WTC11 (cell line): ENCODE results near the gene CD44. TPM values are rescaled to one million over a fixed set of nuclear protein-coding genes. Genes with fewer than 3 reads are reported as not detected.
A peak's percentile ranks its signal among the peaks of the same experiment; 100 is the strongest.

ENCODE experiments used
- ATAC-seq: fragments of 200-7000 bp; cut with Tn5 transposase; 2 replicates; pipeline ENCODE4 v1.10.0; 2021; ENCODE audit warnings: mild to moderate bottlenecking, moderate library complexity
- CTCF ChIA-PET: fragments of 300-600 bp; sonication (Branson Sonifier 250); formaldehyde crosslinking; loops from one replicate; lab custom pipeline; 2021; ENCODE audit warnings: antibody characterized with exemption; lab: Charles Lee
- POLR2A ChIA-PET: fragments of 350-600 bp; sonication (Branson Sonifier 250); formaldehyde crosslinking; loops from one replicate; lab custom pipeline; 2021; ENCODE audit warnings: antibody characterized with exemption; lab: Charles Lee
- DNase-seq: peaks from one replicate; pipeline ENCODE4 v3.0.0; 2021; ENCODE audit warnings: low spot score
- H3K27ac Mint-ChIP-seq: 2 replicates; pipeline ENCODE4 v1.8.0; 2021; ENCODE audit warnings: mixed read lengths
- H3K27me3 Mint-ChIP-seq: 2 replicates; pipeline ENCODE4 v1.8.0; 2021; ENCODE audit warnings: low read depth, mild to moderate bottlenecking, moderate library complexity, mixed read lengths
- H3K36me3 Mint-ChIP-seq: 2 replicates; pipeline ENCODE4 v1.8.0; 2021; ENCODE audit warnings: mixed read lengths
- H3K4me1 Mint-ChIP-seq: 2 replicates; pipeline ENCODE4 v1.8.0; 2022; ENCODE audit warnings: mixed read lengths
- H3K4me3 Mint-ChIP-seq: 2 replicates; pipeline ENCODE4 v1.8.0; 2021; ENCODE audit warnings: mild to moderate bottlenecking, moderate library complexity, mixed read lengths
- H3K9me3 Mint-ChIP-seq: 2 replicates; pipeline ENCODE4 v1.8.0; 2021; ENCODE audit warnings: mixed read lengths
- ATF6 ChIP-seq: sonication (generic); formaldehyde crosslinking; IDR thresholded peaks from 2 replicates; pipeline ENCODE4 v1.8.1; 2023; ENCODE audit warnings: mild to moderate bottlenecking, missing genetic modification reagents
- ELF4 ChIP-seq: sonication (generic); formaldehyde crosslinking; IDR thresholded peaks from 2 replicates; pipeline ENCODE4 v1.8.1; 2022; ENCODE audit warnings: low read depth, mild to moderate bottlenecking, moderate library complexity, missing genetic modification reagents
- EMX1 ChIP-seq: fragments of 250-450 bp; sonication (Bioruptor Pico); IDR thresholded peaks from 2 replicates; pipeline ENCODE4 v1.8.0; 2021; ENCODE audit warnings: mild to moderate bottlenecking
- ETV6 ChIP-seq: sonication (generic); formaldehyde crosslinking; IDR thresholded peaks from 2 replicates; pipeline ENCODE4 v1.8.1; 2022; ENCODE audit warnings: mild to moderate bottlenecking, missing genetic modification reagents
- FOXK1 ChIP-seq: sonication (generic); formaldehyde crosslinking; IDR thresholded peaks from 2 replicates; pipeline ENCODE4 v1.8.0; 2022; ENCODE audit warnings: mild to moderate bottlenecking, moderate library complexity, missing genetic modification reagents
- FOXP1 ChIP-seq: sonication (generic); formaldehyde crosslinking; IDR thresholded peaks from 2 replicates; pipeline ENCODE4 v1.8.0; 2022; ENCODE audit warnings: missing genetic modification reagents, mild to moderate bottlenecking, moderate library complexity, borderline replicate concordance
- NR1H2 ChIP-seq: sonication (generic); formaldehyde crosslinking; IDR thresholded peaks from 2 replicates; pipeline ENCODE4 v1.9.0; 2021; ENCODE audit warnings: mild to moderate bottlenecking, moderate library complexity, missing genetic modification reagents
- NR2C2 ChIP-seq: sonication (generic); formaldehyde crosslinking; IDR thresholded peaks from 2 replicates; pipeline ENCODE4 v1.8.0; 2022; ENCODE audit warnings: mild to moderate bottlenecking, missing genetic modification reagents
- OVOL2 ChIP-seq: fragments of 250-450 bp; sonication (Bioruptor Pico); IDR thresholded peaks from 2 replicates; pipeline ENCODE4 v1.9.0; 2021; ENCODE audit warnings: mild to moderate bottlenecking, borderline replicate concordance
- TP53 ChIP-seq: sonication (generic); formaldehyde crosslinking; IDR thresholded peaks from 2 replicates; pipeline ENCODE4 v1.8.1; 2023; ENCODE audit warnings: mild to moderate bottlenecking, missing genetic modification reagents
- USF1 ChIP-seq: sonication (generic); formaldehyde crosslinking; IDR thresholded peaks from 2 replicates; pipeline ENCODE4 v1.8.0; 2022; ENCODE audit warnings: mild to moderate bottlenecking, missing genetic modification reagents
- ZSCAN18 ChIP-seq: fragments of 250-450 bp; sonication (Bioruptor Pico); IDR thresholded peaks from 2 replicates; pipeline ENCODE4 v2.1.2; 2022; ENCODE audit warnings: mild to moderate bottlenecking, moderate library complexity
- total RNA-seq: library from RNA; stranded (reverse); gene quantifications from 3 replicates; pipeline ENCODE4 v1.2.3, GENCODE V29; 2021
- TF ChIP-seq, protein P1 (sequence below): sonication (generic); formaldehyde crosslinking; conservative IDR thresholded peaks from 2 replicates; pipeline ENCODE4 v1.8.1; 2022; ENCODE audit warnings: mild to moderate bottlenecking, missing genetic modification reagents
- TF ChIP-seq, protein P2 (sequence below): fragments of 250-450 bp; sonication (Bioruptor Pico); IDR thresholded peaks from 2 replicates; pipeline ENCODE4 v1.9.0; 2021; ENCODE audit warnings: mild to moderate bottlenecking
- TF ChIP-seq, protein P3 (sequence below): sonication (generic); formaldehyde crosslinking; IDR thresholded peaks from 2 replicates; pipeline ENCODE4 v1.8.0; 2022; ENCODE audit warnings: mild to moderate bottlenecking, missing genetic modification reagents
- TF ChIP-seq, protein P4 (sequence below): sonication (generic); formaldehyde crosslinking; IDR thresholded peaks from 2 replicates; pipeline ENCODE4 v1.8.1; 2023; ENCODE audit warnings: mild to moderate bottlenecking, missing genetic modification reagents, moderate library complexity
- TF ChIP-seq, protein P5 (sequence below): sonication (generic); formaldehyde crosslinking; IDR thresholded peaks from 2 replicates; pipeline ENCODE4 v1.8.1; 2022; ENCODE audit warnings: mild to moderate bottlenecking, moderate library complexity, missing genetic modification reagents

The CD44 gene
- total RNA-seq, 1 experiment from 2014 or later: 12.0 TPM

GRCh38 chr11:35154952-35155351 is 16.0 kb downstream of the CD44 start:
- Mint-ChIP-seq H3K4me1 (peaks cover 46% of the 10 kb centered on the region), H3K27ac (no peak overlapping the region), H3K27me3 (peaks cover 4% of the 10 kb centered on the region), H3K36me3 (no peaks in the 10 kb centered on the region), H3K4me3 (no peak overlapping the region), H3K9me3 (peaks cover 11% of the 10 kb centered on the region)
- ATAC-seq (no peak), DNase-seq (no peak)
- TF ChIP-seq, protein P1, sequence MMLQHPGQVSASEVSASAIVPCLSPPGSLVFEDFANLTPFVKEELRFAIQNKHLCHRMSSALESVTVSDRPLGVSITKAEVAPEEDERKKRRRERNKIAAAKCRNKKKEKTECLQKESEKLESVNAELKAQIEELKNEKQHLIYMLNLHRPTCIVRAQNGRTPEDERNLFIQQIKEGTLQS (CRISPR knock-in tag): no peak
- TF ChIP-seq, protein P2, sequence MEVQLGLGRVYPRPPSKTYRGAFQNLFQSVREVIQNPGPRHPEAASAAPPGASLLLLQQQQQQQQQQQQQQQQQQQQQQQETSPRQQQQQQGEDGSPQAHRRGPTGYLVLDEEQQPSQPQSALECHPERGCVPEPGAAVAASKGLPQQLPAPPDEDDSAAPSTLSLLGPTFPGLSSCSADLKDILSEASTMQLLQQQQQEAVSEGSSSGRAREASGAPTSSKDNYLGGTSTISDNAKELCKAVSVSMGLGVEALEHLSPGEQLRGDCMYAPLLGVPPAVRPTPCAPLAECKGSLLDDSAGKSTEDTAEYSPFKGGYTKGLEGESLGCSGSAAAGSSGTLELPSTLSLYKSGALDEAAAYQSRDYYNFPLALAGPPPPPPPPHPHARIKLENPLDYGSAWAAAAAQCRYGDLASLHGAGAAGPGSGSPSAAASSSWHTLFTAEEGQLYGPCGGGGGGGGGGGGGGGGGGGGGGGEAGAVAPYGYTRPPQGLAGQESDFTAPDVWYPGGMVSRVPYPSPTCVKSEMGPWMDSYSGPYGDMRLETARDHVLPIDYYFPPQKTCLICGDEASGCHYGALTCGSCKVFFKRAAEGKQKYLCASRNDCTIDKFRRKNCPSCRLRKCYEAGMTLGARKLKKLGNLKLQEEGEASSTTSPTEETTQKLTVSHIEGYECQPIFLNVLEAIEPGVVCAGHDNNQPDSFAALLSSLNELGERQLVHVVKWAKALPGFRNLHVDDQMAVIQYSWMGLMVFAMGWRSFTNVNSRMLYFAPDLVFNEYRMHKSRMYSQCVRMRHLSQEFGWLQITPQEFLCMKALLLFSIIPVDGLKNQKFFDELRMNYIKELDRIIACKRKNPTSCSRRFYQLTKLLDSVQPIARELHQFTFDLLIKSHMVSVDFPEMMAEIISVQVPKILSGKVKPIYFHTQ (CRISPR knock-in tag): no peak
- TF ChIP-seq, protein P3, sequence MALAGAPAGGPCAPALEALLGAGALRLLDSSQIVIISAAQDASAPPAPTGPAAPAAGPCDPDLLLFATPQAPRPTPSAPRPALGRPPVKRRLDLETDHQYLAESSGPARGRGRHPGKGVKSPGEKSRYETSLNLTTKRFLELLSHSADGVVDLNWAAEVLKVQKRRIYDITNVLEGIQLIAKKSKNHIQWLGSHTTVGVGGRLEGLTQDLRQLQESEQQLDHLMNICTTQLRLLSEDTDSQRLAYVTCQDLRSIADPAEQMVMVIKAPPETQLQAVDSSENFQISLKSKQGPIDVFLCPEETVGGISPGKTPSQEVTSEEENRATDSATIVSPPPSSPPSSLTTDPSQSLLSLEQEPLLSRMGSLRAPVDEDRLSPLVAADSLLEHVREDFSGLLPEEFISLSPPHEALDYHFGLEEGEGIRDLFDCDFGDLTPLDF (CRISPR knock-in tag): no peak
- TF ChIP-seq, protein P4, sequence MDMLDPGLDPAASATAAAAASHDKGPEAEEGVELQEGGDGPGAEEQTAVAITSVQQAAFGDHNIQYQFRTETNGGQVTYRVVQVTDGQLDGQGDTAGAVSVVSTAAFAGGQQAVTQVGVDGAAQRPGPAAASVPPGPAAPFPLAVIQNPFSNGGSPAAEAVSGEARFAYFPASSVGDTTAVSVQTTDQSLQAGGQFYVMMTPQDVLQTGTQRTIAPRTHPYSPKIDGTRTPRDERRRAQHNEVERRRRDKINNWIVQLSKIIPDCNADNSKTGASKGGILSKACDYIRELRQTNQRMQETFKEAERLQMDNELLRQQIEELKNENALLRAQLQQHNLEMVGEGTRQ (CRISPR knock-in tag): peak; percentile 54
- peak; percentile 31; the same call in 1 of the 2 replicates for TF ChIP-seq USF1 (CRISPR knock-in tag)
- no peak for TF ChIP-seq NR1H2 (CRISPR knock-in tag)
- ChIA-PET POLR2A (no interaction called here), CTCF (no interaction called here)

GRCh38 chr11:35155677-35156076 is 16.7 kb downstream of the CD44 start:
- no peaks in the 10 kb centered on the region for H3K36me3 Mint-ChIP-seq
- ChIA-PET CTCF (no interaction called here), POLR2A (no interaction called here)
- H3K27ac Mint-ChIP-seq: no peak overlapping the region
- no peak for TF ChIP-seq TP53 (CRISPR knock-in tag)
- TF ChIP-seq FOXP1 (CRISPR knock-in tag): no peak
- TF ChIP-seq ELF4 (CRISPR knock-in tag): no peak
- no peak for TF ChIP-seq EMX1 (CRISPR knock-in tag)
- TF ChIP-seq NR2C2 (CRISPR knock-in tag): no peak
- no peak for TF ChIP-seq OVOL2 (CRISPR knock-in tag)
- no peak for TF ChIP-seq FOXK1 (CRISPR knock-in tag)
- no peak for TF ChIP-seq ZSCAN18 (CRISPR knock-in tag)
- TF ChIP-seq ATF6 (CRISPR knock-in tag): no peak
- TF ChIP-seq, protein P5, sequence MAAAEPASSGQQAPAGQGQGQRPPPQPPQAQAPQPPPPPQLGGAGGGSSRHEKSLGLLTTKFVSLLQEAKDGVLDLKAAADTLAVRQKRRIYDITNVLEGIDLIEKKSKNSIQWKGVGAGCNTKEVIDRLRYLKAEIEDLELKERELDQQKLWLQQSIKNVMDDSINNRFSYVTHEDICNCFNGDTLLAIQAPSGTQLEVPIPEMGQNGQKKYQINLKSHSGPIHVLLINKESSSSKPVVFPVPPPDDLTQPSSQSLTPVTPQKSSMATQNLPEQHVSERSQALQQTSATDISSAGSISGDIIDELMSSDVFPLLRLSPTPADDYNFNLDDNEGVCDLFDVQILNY: no peak
- TF ChIP-seq ETV6 (CRISPR knock-in tag): no peak
- no peak overlapping the region for H3K4me3 Mint-ChIP-seq
- peaks cover 45% of the 10 kb centered on the region for H3K4me1 Mint-ChIP-seq
- DNase-seq (no peak), ATAC-seq (no peak)
- peaks cover 3% of the 10 kb centered on the region for H3K27me3 Mint-ChIP-seq
- H3K9me3 Mint-ChIP-seq: peaks cover 11% of the 10 kb centered on the region
